DOHH2 (cell line): Measurements from ENCODE around the gene STXBP3.

Experiments
- H3F3A ChIP-seq: fragments of 200-600 bp; sonication (generic), shearing (Covaris generic); 2 replicates; pipeline ENCODE4 v1.6.0; 2016; ENCODE audit warnings: antibody characterized with exemption, mild to moderate bottlenecking; ENCODE audit not compliant: control insufficient read depth, insufficient read depth
- H3K27ac ChIP-seq: fragments of 200-600 bp; sonication (generic); 2 replicates; pipeline ENCODE4 v1.5.1; 2014; ENCODE audit warnings: low read depth, mild to moderate bottlenecking, low read length, moderate library complexity
- H3K27me3 ChIP-seq: fragments of 200-600 bp; sonication (generic); 2 replicates; pipeline ENCODE4 v1.6.1; 2014; ENCODE audit warnings: mild to moderate bottlenecking, low read length, mixed read lengths; ENCODE audit not compliant: control insufficient read depth
- H3K36me3 ChIP-seq: fragments of 200-600 bp; sonication (generic); 2 replicates; pipeline ENCODE4 v1.6.1; 2014; ENCODE audit warnings: mild to moderate bottlenecking, low read length, moderate library complexity, mixed read lengths; ENCODE audit not compliant: control insufficient read depth
- H3K4me1 ChIP-seq: fragments of 200-600 bp; sonication (generic); 2 replicates; pipeline ENCODE4 v1.6.1; 2014; ENCODE audit warnings: mild to moderate bottlenecking, low read length, mixed read lengths; ENCODE audit not compliant: control insufficient read depth
- H3K4me2 ChIP-seq: fragments of 200-600 bp; sonication (generic); 2 replicates; pipeline ENCODE4 v1.6.0; 2014; ENCODE audit warnings: mild to moderate bottlenecking, low read length, moderate library complexity
- H3K4me3 ChIP-seq: fragments of 200-600 bp; sonication (generic); 2 replicates; pipeline ENCODE4 v1.5.1; 2014; ENCODE audit warnings: mild to moderate bottlenecking, low read length, mixed read lengths
- H3K79me2 ChIP-seq: fragments of 200-600 bp; sonication (generic); 2 replicates; pipeline ENCODE4 v1.6.1; 2014; ENCODE audit warnings: mild to moderate bottlenecking, low read length, mixed read lengths; ENCODE audit not compliant: control insufficient read depth
- H3K9me2 ChIP-seq: fragments of 200-600 bp; sonication (generic); replicated peaks from 2 replicates; pipeline ENCODE4 v1.6.1; 2014; ENCODE audit warnings: mild to moderate bottlenecking, low read length, mixed read lengths; ENCODE audit not compliant: control insufficient read depth
- H3K9me3 ChIP-seq: fragments of 200-600 bp; sonication (generic); 2 replicates; pipeline ENCODE4 v1.6.1; 2014; ENCODE audit warnings: antibody characterized with exemption, low read length, mixed read lengths; ENCODE audit not compliant: control insufficient read depth, insufficient read depth
- H4K20me1 ChIP-seq: fragments of 200-600 bp; sonication (generic); 2 replicates; pipeline ENCODE4 v1.6.0; 2014; ENCODE audit warnings: low read depth, mild to moderate bottlenecking, antibody characterized with exemption, low read length, moderate library complexity; ENCODE audit not compliant: control insufficient read depth, insufficient read depth
- CTCF ChIP-seq: fragments of 200-600 bp; sonication (generic); IDR thresholded peaks from one replicate; pipeline ENCODE4 v1.5.1; 2014; ENCODE audit warnings: antibody characterized with exemption, mild to moderate bottlenecking, low read depth, low read length; ENCODE audit not compliant: poor library complexity, severe bottlenecking
- EZH2phosphoT487 ChIP-seq: fragments of 200-600 bp; sonication (generic); IDR thresholded peaks from 2 replicates; pipeline ENCODE4 v1.6.1; 2017; ENCODE audit warnings: borderline replicate concordance, mild to moderate bottlenecking, antibody characterized with exemption, low read length, moderate library complexity, mixed read lengths

Gene STXBP3

DNA sequence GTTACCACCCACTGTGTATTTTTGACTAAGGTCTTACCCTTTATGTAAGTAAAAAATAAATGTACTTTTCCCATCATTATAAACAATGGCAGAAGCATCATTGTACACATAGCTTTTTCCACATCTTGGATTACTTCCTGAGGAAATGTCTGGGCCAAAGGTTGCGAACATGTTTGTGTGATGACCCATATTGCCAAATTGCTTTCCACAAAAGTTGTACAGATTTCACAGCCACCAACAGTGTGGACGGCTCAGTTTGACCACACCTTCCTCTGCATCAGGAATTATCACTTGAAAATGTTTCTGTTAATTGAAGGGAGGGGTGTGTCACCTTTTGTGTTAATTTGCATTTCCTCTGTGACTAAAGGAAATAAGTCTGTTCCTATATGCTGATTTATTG, 84.8 kb downstream of the STXBP3 start:
- Histone ChIP-seq H3K4me1 (no peaks in the 10 kb centered on the region), H3K9me2 (no peaks in the 10 kb centered on the region), H3F3A (no peaks in the 10 kb centered on the region), H3K79me2 (no peaks in the 10 kb centered on the region), H4K20me1 (no peaks in the 10 kb centered on the region), H3K27ac (no peak overlapping the region), H3K27me3 (no peaks in the 10 kb centered on the region), H3K4me2 (no peak overlapping the region), H3K36me3 (no peaks in the 10 kb centered on the region), H3K9me3 (no peaks in the 10 kb centered on the region), H3K4me3 (no peak overlapping the region)
- no peak for TF ChIP-seq CTCF
- no peak for TF ChIP-seq EZH2phosphoT487

- H4K20me1 ChIP-seq, result no peaks in the 10 kb centered on the region
- TF ChIP-seq CTCF (no peak), EZH2phosphoT487 (no peak)
- H3K27ac ChIP-seq, result no peak overlapping the region
- no peaks in the 10 kb centered on the region for H3K9me2 ChIP-seq
- no peaks in the 10 kb centered on the region for H3K4me1 ChIP-seq
- H3K79me2 ChIP-seq, result no peaks in the 10 kb centered on the region
- H3K36me3 ChIP-seq, result no peaks in the 10 kb centered on the region
- H3K4me3 ChIP-seq, result no peak overlapping the region
- no peaks in the 10 kb centered on the region for H3F3A ChIP-seq
- no peaks in the 10 kb centered on the region for H3K9me3 ChIP-seq
- no peaks in the 10 kb centered on the region for H3K27me3 ChIP-seq
- H3K4me2 ChIP-seq, result no peak overlapping the region
Measured at GRCh38 chr1:108832929-108833328, 86.5 kb downstream of the STXBP3 start.

GRCh38 chr1:108841703-108842102, 95.2 kb downstream of the STXBP3 start:
- H3K27ac ChIP-seq, result no peak overlapping the region
- TF ChIP-seq EZH2phosphoT487, result no peak
- no peak for TF ChIP-seq CTCF

More at GRCh38 chr1:108841703-108842102, 95.2 kb downstream of the STXBP3 start:
- no peaks in the 10 kb centered on the region for H3K9me3 ChIP-seq
- H4K20me1 ChIP-seq, result no peaks in the 10 kb centered on the region
- no peak overlapping the region for H3K4me3 ChIP-seq
- H3F3A ChIP-seq, result no peaks in the 10 kb centered on the region
- H3K36me3 ChIP-seq, result no peaks in the 10 kb centered on the region
- no peaks in the 10 kb centered on the region for H3K79me2 ChIP-seq
- no peaks in the 10 kb centered on the region for H3K4me1 ChIP-seq
- H3K9me2 ChIP-seq, result no peaks in the 10 kb centered on the region
- no peak overlapping the region for H3K4me2 ChIP-seq
- H3K27me3 ChIP-seq, result peaks cover 8% of the 10 kb centered on the region; the same call in 1 of the 2 replicates
